Measurements from ENCODE around the gene KRT32.

Gene KRT32

GRCh38 chr17:41466988-41467387 is at the start of gene KRT32:
Gene KRT32 (minus strand): TSS chr17:41467386. CDS start chr17:41467325, 61 bp downstream.
- DNase-seq (ENCODE audit: low read depth), result no peak

- no peak for DNase-seq (ENCODE audit: low read depth)
Measured at GRCh38 chr17:41516830-41517283, 49.7 kb upstream of the KRT32 start.

GRCh38 chr17:41516147-41516829 is 49.1 kb upstream of the KRT32 start:
- no peak for DNase-seq (ENCODE audit: low read depth)

- no peak for DNase-seq (ENCODE audit: low read depth)
Measured at GRCh38 chr17:41513168-41513547, 46.0 kb upstream of the KRT32 start.

- DNase-seq (ENCODE audit: low read depth), result no peak
Measured at GRCh38 chr17:41512546-41513167, 45.5 kb upstream of the KRT32 start.

GRCh38 chr17:41511716-41512115 is 44.5 kb upstream of the KRT32 start:
- no peak for DNase-seq (ENCODE audit: low read depth)

GRCh38 chr17:41511116-41511515 is 43.9 kb upstream of the KRT32 start:
- DNase-seq (ENCODE audit: low read depth), result no peak

- DNase-seq (ENCODE audit: low read depth), result no peak
Measured at GRCh38 chr17:41510251-41511065, 43.3 kb upstream of the KRT32 start.

- DNase-seq (ENCODE audit: low read depth), result no peak
Measured at GRCh38 chr17:41507315-41507880, 40.2 kb upstream of the KRT32 start.

GRCh38 chr17:41505809-41506767 is 38.9 kb upstream of the KRT32 start:
- no peak for DNase-seq (ENCODE audit: low read depth)

- DNase-seq (ENCODE audit: low read depth), result no peak
Measured at GRCh38 chr17:41505007-41505808, 38.0 kb upstream of the KRT32 start, which contains the start of gene KRT13. Gene KRT13 (minus strand): TSS chr17:41505612. CDS start chr17:41505550, 62 bp downstream.

- no peak for DNase-seq (ENCODE audit: low read depth)
Measured at GRCh38 chr17:41504246-41504977, 37.2 kb upstream of the KRT32 start.

GRCh38 chr17:41503202-41503601 is 36.0 kb upstream of the KRT32 start:
- no peak for DNase-seq (ENCODE audit: low read depth)

GRCh38 chr17:41500131-41500911 is 33.1 kb upstream of the KRT32 start:
- peak; percentile 39 for DNase-seq (ENCODE audit: low read depth)

- no peak for DNase-seq (ENCODE audit: low read depth)
Measured at GRCh38 chr17:41499714-41500113, 32.5 kb upstream of the KRT32 start.

GRCh38 chr17:41498276-41498675 is 31.1 kb upstream of the KRT32 start:
- no peak for DNase-seq (ENCODE audit: low read depth)

- DNase-seq (ENCODE audit: low read depth), result peak; percentile 55
Measured at GRCh38 chr17:41496803-41497484, 29.8 kb upstream of the KRT32 start.

- no peak for DNase-seq (ENCODE audit: low read depth)
Measured at GRCh38 chr17:41494524-41494923, 27.3 kb upstream of the KRT32 start.
